MM.1S (cell line): Measurements from ENCODE around the gene OR2V2.

Experiments used
- EZH2 ChIP-seq: fragments of 300-600 bp; sonication (generic); optimal IDR thresholded peaks from 2 replicates; pipeline ENCODE3; 2017; ENCODE audit warnings: low read depth, mild to moderate bottlenecking, antibody characterized with exemption, low read length, mixed read lengths
- EZH2phosphoT487 ChIP-seq: fragments of 300-600 bp; sonication (generic); IDR thresholded peaks from 2 replicates; pipeline ENCODE4 v1.6.1; 2018; ENCODE audit warnings: antibody characterized with exemption, low read length
- TF ChIP-seq, protein P1 (sequence below): fragments of 300-600 bp; sonication (generic); IDR thresholded peaks from 2 replicates; pipeline ENCODE4 v1.5.1; 2016; ENCODE audit warnings: antibody characterized with exemption, low read length, mixed read lengths

- TF ChIP-seq, protein P1, sequence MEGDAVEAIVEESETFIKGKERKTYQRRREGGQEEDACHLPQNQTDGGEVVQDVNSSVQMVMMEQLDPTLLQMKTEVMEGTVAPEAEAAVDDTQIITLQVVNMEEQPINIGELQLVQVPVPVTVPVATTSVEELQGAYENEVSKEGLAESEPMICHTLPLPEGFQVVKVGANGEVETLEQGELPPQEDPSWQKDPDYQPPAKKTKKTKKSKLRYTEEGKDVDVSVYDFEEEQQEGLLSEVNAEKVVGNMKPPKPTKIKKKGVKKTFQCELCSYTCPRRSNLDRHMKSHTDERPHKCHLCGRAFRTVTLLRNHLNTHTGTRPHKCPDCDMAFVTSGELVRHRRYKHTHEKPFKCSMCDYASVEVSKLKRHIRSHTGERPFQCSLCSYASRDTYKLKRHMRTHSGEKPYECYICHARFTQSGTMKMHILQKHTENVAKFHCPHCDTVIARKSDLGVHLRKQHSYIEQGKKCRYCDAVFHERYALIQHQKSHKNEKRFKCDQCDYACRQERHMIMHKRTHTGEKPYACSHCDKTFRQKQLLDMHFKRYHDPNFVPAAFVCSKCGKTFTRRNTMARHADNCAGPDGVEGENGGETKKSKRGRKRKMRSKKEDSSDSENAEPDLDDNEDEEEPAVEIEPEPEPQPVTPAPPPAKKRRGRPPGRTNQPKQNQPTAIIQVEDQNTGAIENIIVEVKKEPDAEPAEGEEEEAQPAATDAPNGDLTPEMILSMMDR, result no peak
- TF ChIP-seq EZH2phosphoT487 (no peak), EZH2 (no peak)
Observed at GRCh38 chr5:181193656-181194055, 46.3 kb downstream of the OR2V2 start.
